Esophagus muscularis mucosa (tissue), 4 donors: Measurements from ENCODE around the gene TMCO6.

Experiments
- CTCF ChIP-seq, 3 experiments: fragments of 200-600 bp in 2 of 3; fragments of 450-650 bp in 1 of 3; sonication (generic) in 2 of 3; IDR thresholded peaks; one replicate each; pipeline ENCODE4 v1.5.1; 2017 to 2019; ENCODE audit warnings: antibody characterized with exemption in 3 of 3, mild to moderate bottlenecking in 2 of 3, moderate library complexity in 1 of 3
- EP300 ChIP-seq: sonication (generic); formaldehyde crosslinking; IDR thresholded peaks from one replicate; pipeline ENCODE4 v1.6.1; 2017; ENCODE audit warnings: antibody characterized with exemption
- POLR2A ChIP-seq: fragments of 450-650 bp; IDR thresholded peaks from one replicate; pipeline ENCODE4 v1.6.1; 2017; ENCODE audit warnings: antibody characterized with exemption, moderate library complexity, mild to moderate bottlenecking, low read depth
- POLR2AphosphoS5 ChIP-seq, 2 donors: sonication (generic); formaldehyde crosslinking; IDR thresholded peaks; one replicate each; pipeline ENCODE4 v1.6.1; 2017; ENCODE audit warnings: antibody characterized with exemption in 2 of 2

DNA sequence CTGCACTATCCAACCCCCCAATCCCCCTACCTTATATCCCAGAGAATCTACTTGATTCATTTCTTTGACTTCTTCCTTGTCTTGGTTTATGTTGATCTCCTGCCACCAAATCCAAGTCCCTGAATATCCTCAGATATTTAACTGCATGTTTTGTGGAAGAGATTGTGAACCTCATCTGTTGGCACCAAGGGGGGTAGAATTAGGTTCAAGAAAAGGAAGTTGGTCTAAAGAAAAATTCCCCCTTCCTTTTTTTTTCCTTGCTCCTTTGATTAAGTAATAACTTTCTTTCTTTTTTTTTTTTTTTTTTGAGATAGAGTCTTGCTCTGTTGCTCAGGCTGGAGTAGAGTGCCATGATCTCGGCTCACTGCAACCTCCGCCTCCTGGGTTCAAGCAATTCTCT, 5.8 kb upstream of the TMCO6 start:
- no peak for TF ChIP-seq CTCF (IDR thresholded peaks at IDR 0.05)
- no peak for TF ChIP-seq EP300
- TF ChIP-seq POLR2A: no peak
- no peak for TF ChIP-seq POLR2AphosphoS5 (IDR thresholded peaks at IDR 0.05)
